ENCODE results near the gene ASB10.

ASB10 gene

DNA sequence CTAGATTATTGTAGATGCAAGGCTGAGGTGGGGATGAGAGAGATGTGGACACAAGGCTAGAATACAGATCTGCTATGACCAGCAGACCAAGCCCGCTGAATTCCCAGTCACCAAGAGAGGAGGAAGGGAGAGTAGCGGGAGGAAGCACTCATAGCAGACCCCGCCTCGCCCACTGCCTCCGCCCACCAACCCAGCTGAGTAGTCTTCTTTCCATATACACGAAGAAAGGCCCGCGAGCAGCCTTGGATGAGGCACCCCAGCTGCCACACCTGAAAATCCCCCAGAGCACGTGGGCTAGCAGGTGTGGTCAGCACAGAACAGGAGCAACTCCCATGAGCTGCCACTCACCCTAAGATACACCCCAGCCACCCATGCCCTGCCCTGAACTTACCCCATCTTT, 31.1 kb upstream of the ASB10 start:
- no peak for TF ChIP-seq CTCF (IDR thresholded peaks at IDR 0.05)
- no peak for TF ChIP-seq ZFX (IDR thresholded peaks at IDR 0.05; ENCODE audit: borderline replicate concordance)
- H3K27ac ChIP-seq = no peak overlapping the region

DNA sequence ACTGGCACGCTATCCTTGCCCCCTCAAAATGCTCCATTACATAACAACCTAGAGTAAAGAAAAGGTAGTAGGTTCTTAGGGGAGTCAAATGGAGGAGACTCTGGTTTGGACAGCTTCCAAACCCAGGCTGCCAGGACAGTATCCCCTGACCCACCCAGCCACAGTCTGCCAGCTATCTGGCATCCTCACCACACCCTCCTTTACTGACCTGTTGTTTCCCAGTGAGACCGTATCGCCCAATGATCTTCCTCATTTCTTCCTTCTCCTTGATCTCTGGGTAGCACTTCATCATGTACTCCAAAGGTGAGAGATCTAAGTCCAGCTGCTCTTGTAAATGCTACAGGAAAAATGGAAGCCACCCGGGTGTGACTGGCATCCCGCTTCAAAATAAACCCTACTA, 28.3 kb upstream of the ASB10 start:
- TF ChIP-seq CTCF (IDR thresholded peaks at IDR 0.05) (no peak), ZFX (IDR thresholded peaks at IDR 0.05; ENCODE audit: borderline replicate concordance) (no peak)
- no peak overlapping the region for H3K27ac ChIP-seq

GRCh38 chr7:151213826-151214225, 26.8 kb upstream of the ASB10 start:
- TF ChIP-seq ZFX (IDR thresholded peaks at IDR 0.05; ENCODE audit: borderline replicate concordance) = no peak
- no peak for TF ChIP-seq CTCF (IDR thresholded peaks at IDR 0.05)
- no peak overlapping the region for H3K27ac ChIP-seq

- no peak overlapping the region for H3K27ac ChIP-seq
- TF ChIP-seq CTCF (IDR thresholded peaks at IDR 0.05) = no peak
- no peak for TF ChIP-seq ZFX (IDR thresholded peaks at IDR 0.05; ENCODE audit: borderline replicate concordance)
These were observed 25.6 kb upstream of the ASB10 start for GRCh38 chr7:151212626-151213025.

- TF ChIP-seq CTCF (IDR thresholded peaks at IDR 0.05) = no peak
- no peak for TF ChIP-seq ZFX (IDR thresholded peaks at IDR 0.05; ENCODE audit: borderline replicate concordance)
These were observed 24.2 kb upstream of the ASB10 start for GRCh38 chr7:151211155-151211772.

DNA sequence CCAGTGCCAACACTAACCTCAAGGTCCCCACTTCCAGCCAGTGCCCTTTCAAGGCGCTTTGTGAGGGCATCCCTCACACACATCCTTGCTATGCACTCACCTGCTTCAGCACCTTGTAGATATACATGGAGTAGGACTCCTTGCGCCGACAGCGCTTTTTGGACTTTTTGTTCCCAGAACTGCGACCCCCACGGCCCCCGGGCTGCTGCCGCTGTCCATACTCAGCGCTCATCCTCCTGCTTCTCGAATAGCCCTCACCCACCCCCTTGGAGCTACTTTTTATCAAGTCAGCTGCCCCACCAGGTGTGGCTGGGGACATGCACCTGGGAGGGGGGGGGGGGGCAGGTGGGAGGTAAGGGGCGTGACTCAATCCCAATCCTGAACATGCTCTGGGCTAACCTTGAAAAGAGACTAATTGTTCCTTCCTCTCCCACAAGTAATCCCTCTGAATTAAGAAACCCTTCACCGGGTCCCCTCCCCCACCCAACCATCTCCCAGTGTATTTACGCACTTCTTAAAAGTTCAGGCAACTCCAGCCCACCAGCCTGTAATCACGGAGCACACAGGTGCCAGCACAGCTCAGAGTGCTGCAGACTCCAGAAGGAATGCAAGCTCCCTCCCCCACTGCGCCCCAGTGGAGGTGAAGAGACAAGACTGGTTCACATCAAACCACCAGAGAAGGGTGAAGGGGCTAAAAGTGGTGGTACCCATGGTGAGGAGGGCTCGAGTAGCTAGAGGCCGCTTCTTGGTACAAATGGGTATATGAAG, 23.2 kb upstream of the ASB10 start, which contains the start of gene H2BK1:
TSS of gene H2BK1 (minus strand) at position 402 of the 768 bp plus-strand sequence. CDS start at position 232, 170 bp downstream.
- TF ChIP-seq ZFX (IDR thresholded peaks at IDR 0.05; ENCODE audit: borderline replicate concordance) = no peak
- TF ChIP-seq CTCF (IDR thresholded peaks at IDR 0.05) = no peak
- H3K27ac ChIP-seq = no peak within 1 kb of the TSS

More at GRCh38 chr7:151211155-151211772, 24.2 kb upstream of the ASB10 start:
- no peak overlapping the region for H3K27ac ChIP-seq

GRCh38 chr7:151209588-151209987, 22.5 kb upstream of the ASB10 start:
- H3K27ac ChIP-seq = no peak overlapping the region
- no peak for TF ChIP-seq ZFX (IDR thresholded peaks at IDR 0.05; ENCODE audit: borderline replicate concordance)
- no peak for TF ChIP-seq CTCF (IDR thresholded peaks at IDR 0.05)

Data from 22Rv1 (cell line).